Epidermal melanocyte (primary cell): ENCODE measurements around the gene ARHGEF4.

Source experiments
- DNase-seq: peaks from one replicate; pipeline ENCODE4 v3.0.0; 2011; ENCODE audit warnings: low spot score; ENCODE audit not compliant: insufficient read length

Gene ARHGEF4

DNA sequence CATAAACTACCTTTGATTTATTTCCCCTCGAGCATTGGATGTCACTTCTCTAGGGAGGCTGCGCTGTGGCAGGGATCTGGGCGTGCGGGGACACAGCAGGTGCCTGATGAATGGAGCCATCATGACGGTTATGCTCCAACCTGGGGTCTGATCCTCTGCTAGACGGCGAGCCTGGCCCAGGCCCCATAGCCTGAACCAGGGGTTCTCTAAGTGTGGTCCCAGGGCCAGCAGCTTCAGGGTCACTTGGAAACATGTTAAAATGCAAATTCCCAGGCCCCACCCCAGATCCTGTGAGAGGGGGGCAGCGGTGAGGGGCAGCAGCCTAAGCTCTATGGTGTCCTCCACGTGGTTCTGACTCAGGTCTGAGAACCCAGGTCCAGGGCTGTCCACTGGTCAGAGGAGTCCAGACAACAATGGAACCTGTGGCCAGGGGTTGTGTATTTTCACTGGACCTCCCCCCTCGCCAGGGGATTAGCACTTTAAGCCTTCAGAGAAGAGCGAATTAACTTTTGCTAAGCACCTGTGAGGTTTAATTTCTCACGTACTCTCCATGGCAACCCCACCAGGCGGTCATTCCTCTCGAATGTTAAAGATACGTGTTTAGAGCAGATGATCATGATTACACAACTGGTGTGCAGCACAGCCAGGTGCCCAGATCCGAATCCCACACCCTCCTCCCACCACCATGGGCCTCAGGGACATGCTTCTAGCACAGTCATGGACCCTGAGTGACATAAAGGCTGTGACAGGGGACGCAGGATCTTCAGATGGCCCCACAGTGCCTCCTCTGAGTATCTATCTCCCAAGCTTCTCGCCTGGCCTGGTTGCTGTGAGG is 1.6 kb upstream of the ARHGEF4 start:
- DNase-seq, result no peak

- no peak for DNase-seq
Measured at GRCh38 chr2:130835766-130836015, 1.0 kb upstream of the ARHGEF4 start.

DNA sequence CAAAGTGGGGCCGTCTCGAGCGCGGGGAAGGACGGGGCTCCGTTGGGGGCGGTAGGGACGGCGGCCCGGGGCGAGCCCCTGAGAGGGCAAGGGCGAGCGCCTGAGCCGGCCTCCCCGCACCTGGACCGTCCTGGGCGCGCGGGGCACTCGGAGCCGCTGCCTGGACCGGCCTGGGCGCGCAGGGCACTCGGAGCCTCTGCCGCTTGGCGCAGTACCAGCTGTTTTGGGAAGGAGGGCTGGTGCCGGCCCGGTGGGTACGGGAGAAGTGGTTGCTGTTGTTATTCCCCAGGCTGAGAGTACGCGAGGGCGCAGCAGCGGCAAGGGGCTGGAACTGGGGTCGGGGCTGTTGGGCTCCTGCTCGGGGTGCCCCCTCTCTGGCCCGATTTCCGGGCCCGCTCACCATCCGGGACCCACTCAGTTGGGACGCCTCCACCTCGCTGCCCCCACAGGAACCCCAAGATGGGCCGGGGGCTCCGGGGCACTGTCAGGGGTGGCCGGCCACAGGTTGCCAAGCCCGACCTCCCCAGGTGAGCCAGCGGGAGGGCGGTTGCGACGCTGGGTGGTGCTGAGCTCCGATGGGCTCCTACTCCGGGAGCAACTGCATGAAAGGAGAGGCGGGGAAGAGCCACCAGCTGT is 579 bp downstream of the ARHGEF4 start:
- DNase-seq, result no peak

- no peak for DNase-seq
Measured at GRCh38 chr2:130837811-130838565, 1.3 kb downstream of the ARHGEF4 start.

DNA sequence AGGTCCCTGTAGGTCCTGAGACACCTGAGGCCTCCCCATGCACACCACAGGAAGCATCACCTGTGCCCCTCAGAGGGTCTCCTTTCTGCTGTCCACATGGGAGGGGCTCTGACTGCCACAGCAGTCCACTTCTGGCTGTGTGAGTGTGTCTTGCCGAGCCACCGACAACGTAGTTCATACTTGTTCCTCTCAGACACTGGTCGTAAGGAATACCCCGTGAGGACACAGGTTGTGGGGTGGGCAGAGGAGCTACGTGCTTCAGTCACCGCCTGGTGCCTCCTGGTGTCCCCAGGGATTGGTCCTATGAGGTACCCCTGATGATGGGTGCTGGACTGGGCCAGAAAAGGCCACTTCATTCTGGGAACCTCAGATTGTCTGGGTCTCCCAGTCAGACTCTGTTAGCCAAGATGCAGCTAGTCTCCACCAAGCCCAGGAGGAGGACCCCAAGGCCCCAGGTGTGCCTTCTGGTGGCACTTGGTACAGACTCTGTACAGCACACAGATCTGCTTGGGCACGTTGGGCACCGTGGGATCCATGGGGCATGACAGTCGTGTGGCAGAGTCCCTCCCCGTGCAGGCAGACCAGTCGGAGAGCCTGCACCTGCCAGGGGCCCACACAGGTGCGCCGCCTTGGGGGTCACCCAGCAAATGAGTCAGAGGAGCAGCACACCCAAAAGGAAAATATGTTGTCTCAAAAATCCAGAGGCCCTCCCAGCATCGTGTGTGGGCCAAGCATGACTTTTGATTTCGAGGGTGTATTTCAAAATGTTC is 2.5 kb downstream of the ARHGEF4 start:
- DNase-seq, result no peak

DNA sequence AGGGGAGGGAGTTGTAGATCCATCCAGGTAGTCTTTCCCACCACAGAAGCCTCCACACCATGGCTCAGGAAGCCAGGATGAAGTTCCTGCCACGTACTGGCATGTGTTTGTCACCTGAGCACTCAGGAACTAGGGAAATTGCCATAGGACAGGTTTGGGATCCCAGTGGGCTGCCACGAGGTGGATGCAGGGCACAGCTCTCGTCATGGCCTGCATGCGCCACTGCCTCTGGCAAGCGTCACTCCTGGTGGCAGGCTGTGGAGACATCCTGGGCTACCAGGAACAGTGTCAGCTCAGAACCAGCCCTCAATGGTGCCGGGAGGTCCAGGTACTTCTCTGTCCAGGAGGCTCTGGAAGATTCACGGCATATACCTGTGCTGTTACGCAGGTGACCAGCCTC is 3.8 kb downstream of the ARHGEF4 start:
- no peak for DNase-seq

DNA sequence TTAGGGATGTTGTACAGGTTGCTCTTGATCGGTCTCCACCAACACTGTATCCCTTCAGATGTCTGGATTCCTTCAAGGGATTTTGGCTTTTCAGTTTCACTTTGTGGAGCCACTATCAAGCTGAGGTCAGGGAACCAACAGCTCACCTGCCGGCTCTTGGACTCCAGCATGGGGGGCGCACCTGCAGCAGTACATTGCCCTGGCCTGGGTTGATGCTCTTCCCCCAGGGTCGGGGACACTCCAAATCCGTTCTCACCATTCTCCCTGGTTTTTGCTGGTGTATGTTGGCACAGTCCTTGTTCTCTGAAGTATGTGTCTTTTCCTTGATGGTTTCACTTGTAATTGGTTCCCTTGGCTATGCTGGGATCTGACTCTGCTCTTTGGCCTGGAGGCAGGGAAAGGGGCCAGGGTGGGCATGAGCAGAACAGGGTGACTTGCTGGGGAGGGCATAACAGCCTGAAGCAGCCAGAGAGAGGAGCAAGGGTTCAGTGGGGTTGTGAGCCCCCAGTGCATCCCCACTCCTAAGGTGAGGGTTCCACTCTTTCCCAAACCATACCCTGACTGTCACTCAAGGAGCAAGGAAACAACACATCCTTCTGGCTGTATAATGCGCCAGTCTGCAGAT is 5.1 kb downstream of the ARHGEF4 start:
- no peak for DNase-seq

GRCh38 chr2:130842770-130843169 is 6.1 kb downstream of the ARHGEF4 start:
- DNase-seq, result no peak

GRCh38 chr2:130843321-130843985 is 6.7 kb downstream of the ARHGEF4 start:
- DNase-seq, result no peak

GRCh38 chr2:130844161-130844560 is 7.4 kb downstream of the ARHGEF4 start:
- DNase-seq, result no peak

DNA sequence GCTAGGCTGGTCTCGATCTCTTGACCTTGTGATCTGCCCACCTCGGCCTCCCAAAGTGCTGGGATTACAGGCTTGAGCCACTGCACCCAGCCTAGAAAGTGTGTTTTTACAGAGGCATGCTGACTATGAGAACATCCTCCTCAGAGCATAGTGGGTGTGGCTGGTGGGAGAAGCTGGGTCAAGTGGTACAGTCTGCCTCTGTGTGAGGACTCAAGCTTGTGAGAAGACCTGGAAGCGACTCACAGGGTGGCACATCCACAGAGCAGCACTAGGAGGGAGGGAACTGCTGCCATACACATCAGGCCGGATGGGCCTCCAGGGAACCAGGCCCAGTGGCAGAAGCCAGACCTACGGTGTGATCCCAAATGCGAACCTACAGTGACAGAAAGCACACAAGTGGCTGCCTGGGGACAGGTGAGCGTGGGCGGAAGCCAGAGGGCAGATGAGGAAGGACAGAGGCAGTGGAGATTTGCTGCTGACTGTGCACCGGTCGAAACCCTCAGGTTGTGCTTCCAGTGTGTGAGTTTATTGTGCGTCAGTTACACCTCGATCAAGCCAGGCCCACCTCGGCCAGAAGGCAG is 8.9 kb downstream of the ARHGEF4 start:
- no peak for DNase-seq

DNA sequence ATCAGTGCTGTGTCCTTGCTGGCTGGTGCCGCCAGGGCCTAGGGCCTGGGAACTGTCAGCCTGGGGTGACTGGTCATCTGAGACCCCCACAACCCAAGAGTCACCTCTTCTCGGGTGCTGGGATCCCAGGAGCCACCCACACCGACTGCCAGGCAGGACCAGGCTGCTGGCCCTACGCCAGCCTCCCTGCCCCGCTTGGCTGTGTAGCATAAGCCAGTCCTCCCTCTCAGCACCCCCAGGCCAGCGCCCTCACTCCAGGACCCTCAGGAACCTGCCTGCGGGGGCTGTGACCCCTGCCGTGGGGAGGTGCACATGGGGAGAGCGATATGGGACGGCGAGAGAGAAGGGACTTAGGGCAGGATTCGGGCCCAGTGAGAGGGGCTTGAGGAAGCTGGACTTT is 9.5 kb downstream of the ARHGEF4 start:
- no peak for DNase-seq

DNA sequence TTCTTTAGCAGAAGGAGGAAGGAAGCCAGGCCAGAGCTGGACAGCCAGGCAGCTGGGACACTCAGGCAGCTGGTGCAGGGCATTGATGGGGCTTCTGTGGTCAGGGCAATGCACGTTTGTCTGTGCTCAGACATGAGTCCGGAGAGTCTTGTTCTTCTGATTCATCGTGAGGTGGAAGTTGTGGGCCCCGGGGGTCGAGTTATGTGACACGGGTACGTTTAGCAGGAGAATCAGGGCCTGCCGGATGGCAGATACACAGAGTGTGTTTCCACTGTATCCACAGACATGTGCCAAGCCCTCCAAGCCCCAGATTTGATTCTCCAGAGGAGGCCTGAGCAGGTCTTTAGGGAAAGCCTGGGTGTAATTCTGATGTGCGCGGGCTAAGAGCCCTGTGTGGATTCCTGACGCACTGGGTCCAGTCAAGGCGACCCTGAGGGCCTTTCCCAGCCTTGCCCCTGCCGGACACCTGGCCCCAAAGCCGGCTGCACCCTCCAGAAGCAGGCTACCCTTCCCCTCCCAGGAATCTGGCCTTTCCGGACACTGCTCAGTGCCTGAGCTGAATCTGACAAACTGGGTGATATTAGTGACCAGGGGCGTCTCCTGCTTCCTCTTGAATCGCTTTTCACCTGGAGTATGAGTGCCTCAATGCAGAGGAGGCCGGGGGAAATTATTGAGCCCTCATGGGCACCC is 10.1 kb downstream of the ARHGEF4 start:
- no peak for DNase-seq

- no peak for DNase-seq
Measured at GRCh38 chr2:130847776-130848525, 11.2 kb downstream of the ARHGEF4 start.

DNA sequence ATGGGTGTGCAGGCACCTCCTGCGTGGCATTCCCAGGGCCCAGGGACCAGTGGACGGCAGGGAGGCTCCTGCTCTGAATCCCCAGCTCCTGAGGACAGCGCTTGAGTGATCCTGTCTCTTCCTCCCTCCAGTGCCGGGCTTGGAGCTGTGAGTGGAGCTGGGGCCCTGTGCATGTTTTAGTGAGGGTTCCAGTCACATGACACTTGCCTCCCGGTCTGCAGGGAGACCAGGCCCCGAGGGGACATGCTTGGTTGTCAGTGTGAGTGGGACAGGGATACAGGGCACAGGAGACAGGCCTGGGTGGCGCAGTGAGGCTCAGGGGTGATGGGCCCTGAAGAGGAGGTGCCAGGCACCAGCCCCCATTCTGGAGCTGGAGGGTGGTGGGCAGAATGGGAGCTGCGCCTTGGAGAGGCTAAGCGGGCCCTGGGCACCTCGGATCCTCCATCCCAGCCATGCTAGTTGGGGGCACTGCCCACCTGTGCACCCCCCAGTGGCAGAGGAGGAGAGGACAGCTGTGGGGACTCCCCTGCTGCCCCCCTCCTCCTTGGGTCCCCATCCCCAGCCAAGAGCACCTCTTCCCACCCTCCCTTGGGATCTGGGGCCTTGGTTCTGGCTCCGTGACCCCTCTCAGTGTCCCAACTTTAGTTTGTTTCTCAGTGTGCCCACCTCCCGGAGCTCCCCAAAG is 12.0 kb downstream of the ARHGEF4 start:
- DNase-seq, result no peak

DNA sequence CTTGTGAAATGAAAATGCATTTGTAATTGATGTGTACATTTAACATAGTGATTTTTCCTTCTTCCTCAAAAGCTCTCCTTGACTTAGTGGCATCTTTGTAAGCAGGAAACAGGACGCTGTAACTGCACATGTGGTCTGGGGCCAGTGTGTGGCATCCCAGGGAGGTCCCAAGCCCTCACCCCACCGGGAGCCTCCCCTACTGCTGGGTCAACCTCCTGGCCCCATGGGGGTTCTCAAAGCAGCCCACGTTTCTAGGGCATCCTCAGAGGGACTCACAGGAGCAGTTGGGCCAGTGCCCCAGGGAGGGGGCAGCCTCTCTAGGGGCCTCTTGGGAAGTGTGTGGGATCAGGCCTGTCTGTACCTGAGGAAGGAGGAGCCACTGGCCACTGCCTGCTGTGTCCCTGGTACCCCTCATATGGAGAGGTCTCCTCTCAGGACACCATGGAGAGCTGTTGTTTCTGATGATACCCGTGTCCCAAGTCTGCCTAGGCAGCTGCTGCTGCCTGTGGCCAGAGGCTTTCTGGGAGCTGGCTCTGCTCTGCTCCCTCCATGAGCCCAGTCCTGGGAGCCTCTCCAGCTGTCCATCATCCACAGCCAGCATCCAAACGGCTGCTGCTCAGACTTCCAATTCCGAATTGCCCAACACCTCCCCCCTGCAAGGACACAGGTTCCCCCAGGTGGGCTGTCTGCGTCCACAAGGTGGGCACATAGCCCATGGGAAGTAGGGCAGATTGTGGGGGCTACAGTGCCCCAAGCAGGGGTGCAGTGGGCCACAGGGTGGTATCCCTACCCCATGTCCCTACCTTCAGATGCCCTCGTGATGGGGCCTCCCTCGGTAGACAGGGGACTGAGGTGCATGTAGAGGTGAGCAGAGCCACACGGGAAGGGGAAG is 13.4 kb downstream of the ARHGEF4 start:
- DNase-seq, result no peak

DNA sequence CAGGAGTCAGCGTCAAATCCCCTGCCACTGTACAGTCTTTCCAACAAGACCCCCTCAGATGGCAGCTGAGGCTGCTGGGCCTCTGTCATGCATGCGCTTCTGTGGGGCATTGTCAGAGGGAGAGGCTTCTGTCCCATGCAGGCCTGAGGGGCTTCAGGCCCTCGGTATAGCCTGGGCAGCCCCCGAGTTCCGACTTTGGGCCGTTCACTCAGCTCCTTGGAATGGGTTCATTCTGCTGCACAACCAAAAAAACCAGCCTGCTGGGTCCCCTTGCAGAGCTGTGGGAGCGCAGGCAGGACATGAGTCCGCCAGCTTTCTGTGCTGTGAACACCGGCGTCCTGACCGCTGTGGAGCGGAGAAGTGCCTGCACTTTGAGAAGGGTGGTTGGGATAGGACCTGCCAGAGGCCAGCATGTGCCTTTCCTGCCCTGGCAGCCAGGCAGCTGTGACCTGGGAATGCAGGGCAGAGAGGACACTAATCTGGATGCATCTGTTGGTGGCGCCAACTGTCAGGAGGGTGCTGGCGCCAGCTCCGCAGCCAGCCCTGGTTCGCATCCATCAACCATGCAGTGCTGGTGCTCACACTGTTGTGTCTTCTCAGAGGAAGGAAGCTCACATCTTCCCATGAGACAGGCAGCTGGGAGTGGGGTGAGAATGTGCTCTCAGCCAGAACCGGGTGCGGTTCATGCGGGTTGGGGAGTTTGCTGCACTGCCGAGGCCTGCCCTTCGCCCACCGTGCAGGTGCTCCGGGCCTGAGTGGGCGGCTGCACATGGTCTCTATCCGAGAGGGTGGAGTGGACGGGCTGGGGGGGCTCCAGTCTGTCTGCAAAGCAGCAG is 14.3 kb downstream of the ARHGEF4 start:
- no peak for DNase-seq
